Nephron progenitor cell (in vitro differentiated cells): ENCODE data around the gene TRIM37.

Experiments used
- DNase-seq: peaks from one replicate; pipeline ENCODE4 v3.0.0; 2021
- H3K27ac Mint-ChIP-seq: 2 replicates; pipeline ENCODE4 v1.8.0; 2021; ENCODE audit warnings: mild to moderate bottlenecking, moderate library complexity, mixed read lengths
- H3K27me3 Mint-ChIP-seq: 2 replicates; pipeline ENCODE4 v1.8.0; 2021; ENCODE audit warnings: mild to moderate bottlenecking, low read depth, mixed read lengths; ENCODE audit not compliant: poor library complexity
- H3K36me3 Mint-ChIP-seq: 2 replicates; pipeline ENCODE4 v1.8.0; 2021; ENCODE audit warnings: low read depth, mixed read lengths
- H3K4me1 Mint-ChIP-seq: 2 replicates; pipeline ENCODE4 v1.8.0; 2021; ENCODE audit warnings: mixed read lengths
- H3K4me3 Mint-ChIP-seq: 2 replicates; pipeline ENCODE4 v1.8.0; 2021; ENCODE audit warnings: mild to moderate bottlenecking, moderate library complexity, mixed read lengths
- H3K9me3 Mint-ChIP-seq: 2 replicates; pipeline ENCODE4 v1.8.0; 2021; ENCODE audit warnings: mild to moderate bottlenecking, moderate library complexity, mixed read lengths
- CTCF ChIP-seq: fragments of 200-600 bp; sonication (generic); IDR thresholded peaks from 2 replicates; pipeline ENCODE4 v1.5.0; 2021; ENCODE audit warnings: antibody characterized with exemption

The TRIM37 gene

GRCh38 chr17:59046192-59046591 is 60.5 kb downstream of the TRIM37 start:
- Mint-ChIP-seq H3K4me3 (no peak overlapping the region), H3K9me3 (no peaks in the 10 kb centered on the region), H3K4me1 (no peaks in the 10 kb centered on the region), H3K27ac (no peak overlapping the region), H3K27me3 (no peaks in the 10 kb centered on the region), H3K36me3 (peaks cover 57% of the 10 kb centered on the region)
- DNase-seq, result no peak
- no peak for TF ChIP-seq CTCF

GRCh38 chr17:59038734-59039133 is 67.9 kb downstream of the TRIM37 start:
- H3K4me1 Mint-ChIP-seq, result no peaks in the 10 kb centered on the region
- peaks cover 3% of the 10 kb centered on the region for H3K27me3 Mint-ChIP-seq
- no peak overlapping the region for H3K27ac Mint-ChIP-seq
- no peak overlapping the region for H3K4me3 Mint-ChIP-seq
- no peak for DNase-seq
- H3K9me3 Mint-ChIP-seq, result no peaks in the 10 kb centered on the region
- H3K36me3 Mint-ChIP-seq, result peaks cover 53% of the 10 kb centered on the region
- TF ChIP-seq CTCF, result no peak

GRCh38 chr17:59037960-59038359 is 68.7 kb downstream of the TRIM37 start:
- H3K4me1 Mint-ChIP-seq, result no peaks in the 10 kb centered on the region
- no peak for DNase-seq
- no peak overlapping the region for H3K27ac Mint-ChIP-seq
- TF ChIP-seq CTCF, result no peak
- peaks cover 46% of the 10 kb centered on the region for H3K36me3 Mint-ChIP-seq
- peaks cover 3% of the 10 kb centered on the region for H3K27me3 Mint-ChIP-seq
- no peak overlapping the region for H3K4me3 Mint-ChIP-seq
- no peaks in the 10 kb centered on the region for H3K9me3 Mint-ChIP-seq

GRCh38 chr17:59030811-59031210 is 75.9 kb downstream of the TRIM37 start:
- Mint-ChIP-seq H3K27ac (no peak overlapping the region), H3K4me3 (no peak overlapping the region), H3K36me3 (peaks cover 23% of the 10 kb centered on the region), H3K4me1 (no peaks in the 10 kb centered on the region), H3K27me3 (peaks cover 3% of the 10 kb centered on the region), H3K9me3 (no peaks in the 10 kb centered on the region)
- no peak for TF ChIP-seq CTCF
- DNase-seq, result no peak

GRCh38 chr17:59028328-59028727 is 78.4 kb downstream of the TRIM37 start:
- no peaks in the 10 kb centered on the region for H3K4me1 Mint-ChIP-seq

More at GRCh38 chr17:59028328-59028727, 78.4 kb downstream of the TRIM37 start:
- Mint-ChIP-seq H3K9me3 (no peaks in the 10 kb centered on the region), H3K36me3 (peaks cover 23% of the 10 kb centered on the region), H3K27ac (no peak overlapping the region), H3K4me3 (no peak overlapping the region), H3K27me3 (peaks cover 3% of the 10 kb centered on the region)
- TF ChIP-seq CTCF, result no peak
- no peak for DNase-seq
